Keratinocyte (primary cell): ENCODE results near the gene COX7C. TPM values are rescaled to one million over a fixed set of nuclear protein-coding genes. Genes with fewer than 3 reads are reported as not detected.
"Not testable (repeated sequence)": the region's sequence is repeated elsewhere in the genome, so short reads cannot be mapped to it uniquely, and the experiment has no call there.

ENCODE experiments used
- DNase-seq: peaks from one replicate; pipeline ENCODE4 v3.0.0-alpha.2; 2011; ENCODE audit warnings: low read depth, missing footprints, low spot score
- FAIRE-seq: peaks from 2 replicates; lab custom pipeline; 2011; peaks lifted over from hg19 to GRCh38; lab: Jason Lieb, UNC
- H2AFZ ChIP-seq: 2 replicates; pipeline ENCODE4 v1.6.0; 2012; ENCODE audit warnings: low read length, control low read depth, inconsistent platforms; ENCODE audit not compliant: control insufficient read depth
- H3K27ac ChIP-seq: 2 replicates; pipeline ENCODE4 v1.5.1; 2011; ENCODE audit warnings: low read length; ENCODE audit not compliant: control insufficient read depth, insufficient read depth
- H3K27me3 ChIP-seq: 3 replicates; pipeline ENCODE4 v1.6.0; 2011; ENCODE audit warnings: low read length; ENCODE audit not compliant: control insufficient read depth, insufficient read depth; ENCODE audit errors: extremely low read depth
- H3K36me3 ChIP-seq, 2 experiments: 2 replicates in 1 of 2; 3 replicates in 1 of 2; pipeline ENCODE4 v1.5.1; 2011; ENCODE audit warnings: low read length in 2 of 2, mild to moderate bottlenecking in 1 of 2; ENCODE audit not compliant: control insufficient read depth in 2 of 2, insufficient read depth in 2 of 2; ENCODE audit errors: extremely low read depth in 1 of 2
- H3K4me1 ChIP-seq: 3 replicates; pipeline ENCODE4 v1.5.1; 2011; ENCODE audit warnings: low read length; ENCODE audit not compliant: control insufficient read depth, insufficient read depth; ENCODE audit errors: extremely low read depth
- H3K4me2 ChIP-seq: 3 replicates; pipeline ENCODE4 v1.6.0; 2011; ENCODE audit warnings: low read depth, low read length; ENCODE audit not compliant: control insufficient read depth, insufficient read depth; ENCODE audit errors: extremely low read depth
- H3K4me3 ChIP-seq, 3 experiments: fragments of 200-600 bp in 1 of 3; sonication (generic) in 1 of 3; 2 replicates in 2 of 3; 3 replicates in 1 of 3; pipeline ENCODE4 v1.5.1; 2011 to 2016; ENCODE audit warnings: low read length in 3 of 3, mild to moderate bottlenecking in 3 of 3, control low read depth in 2 of 3, inconsistent platforms in 1 of 3, low read depth in 1 of 3, mixed read lengths in 1 of 3, mixed run types in 1 of 3, moderate library complexity in 1 of 3; ENCODE audit not compliant: control insufficient read depth in 2 of 3, insufficient read depth in 2 of 3; ENCODE audit errors: extremely low read depth in 1 of 3
- H3K79me2 ChIP-seq: 2 replicates; pipeline ENCODE4 v1.6.0; 2012; ENCODE audit warnings: low read length; ENCODE audit not compliant: control insufficient read depth, insufficient read depth
- H3K9ac ChIP-seq: 3 replicates; pipeline ENCODE4 v1.6.0; 2011; ENCODE audit warnings: low read length; ENCODE audit not compliant: control insufficient read depth, insufficient read depth; ENCODE audit errors: extremely low read depth
- H3K9me1 ChIP-seq: 3 replicates; pipeline ENCODE4 v1.6.0; 2011; ENCODE audit warnings: low read length; ENCODE audit not compliant: control insufficient read depth, insufficient read depth; ENCODE audit errors: extremely low read depth
- H3K9me3 ChIP-seq: 2 replicates; pipeline ENCODE4 v1.5.1; 2012; ENCODE audit warnings: low read depth, low read length; ENCODE audit not compliant: control insufficient read depth
- H4K20me1 ChIP-seq: 3 replicates; pipeline ENCODE4 v1.6.0; 2011; ENCODE audit warnings: low read length; ENCODE audit not compliant: control insufficient read depth, insufficient read depth; ENCODE audit errors: extremely low read depth
- CTCF ChIP-seq, 3 experiments: IDR thresholded peaks in 1 of 3; conservative IDR thresholded peaks in 1 of 3; optimal IDR thresholded peaks in 1 of 3; 2 replicates in 2 of 3; 3 replicates in 1 of 3; pipeline versions ENCODE3 to v1.5.1; 2011; ENCODE audit warnings: low read length in 3 of 3, mild to moderate bottlenecking in 3 of 3, moderate library complexity in 2 of 3, control low read depth in 1 of 3, inconsistent platforms in 1 of 3; ENCODE audit not compliant: insufficient read depth in 2 of 3; ENCODE audit errors: extremely low read depth in 1 of 3
- EZH2 ChIP-seq: IDR thresholded peaks from one replicate; pipeline ENCODE4 v1.6.1; 2012; ENCODE audit warnings: inconsistent platforms, mild to moderate bottlenecking, low read length, moderate library complexity
- dilution Hi-C: fragments of 300-500 bp; cut with MboI; formaldehyde crosslinking; loops from one replicate; pipeline ENCODE4 v1.7.0; 2020; ENCODE audit warnings: low sequenced_read_pairs; ENCODE audit not compliant: extremely low pct_ligation_motif_present
- polyA plus RNA-seq, 5 experiments: library from polyadenylated mRNA; depleted of rRNA in 3 of 5; stranded (reverse) in 3 of 5; stranded (forward) in 1 of 5; unstranded in 1 of 5; fragments of >200 nt; gene quantifications; 1 replicate in 1 of 5; 2 replicates in 3 of 5; 3 replicates in 1 of 5; pipeline versions ENCODE4 v1.2.1 to v1.2.3, GENCODE V29; 2011 to 2012; ENCODE audit warnings: missing spikeins in 2 of 5, low read depth in 1 of 5, low replicate concordance in 1 of 5

Gene COX7C
- polyA plus RNA-seq, 1 donor (not counting 4 experiments of a cell fraction or from before 2014, with no cell fraction given): 764 TPM

DNA sequence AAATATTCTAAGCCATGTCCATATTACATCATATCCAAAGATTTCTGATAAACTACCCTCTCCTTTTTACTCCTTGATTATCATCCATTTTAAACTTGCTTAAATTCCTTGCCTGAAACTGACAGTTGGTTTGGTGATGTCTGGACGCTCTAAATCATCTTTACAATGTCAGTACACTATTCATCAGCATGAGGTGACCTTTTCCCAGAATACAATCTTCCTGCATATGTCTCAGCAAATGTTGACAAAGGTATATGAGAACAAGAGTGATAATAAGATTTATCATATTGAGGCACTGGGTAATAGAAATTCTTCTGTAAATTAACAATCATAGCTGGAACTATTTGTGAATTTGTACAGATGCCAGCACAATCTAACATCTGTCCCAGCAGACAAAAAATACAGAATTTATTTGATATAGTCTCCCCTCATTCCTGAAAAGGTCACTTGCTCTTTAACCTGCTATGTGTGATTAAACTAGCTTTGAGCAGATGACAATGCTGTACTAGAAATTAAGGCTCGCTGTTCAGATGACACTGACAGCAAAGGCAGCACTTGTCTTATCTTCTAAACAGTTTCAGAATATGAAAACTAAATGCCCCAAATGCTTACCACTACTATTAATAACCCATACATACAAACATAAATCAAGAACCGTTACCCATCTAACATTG is 32.2 kb downstream of the COX7C start:
- dilution Hi-C loops: no loop called here
- FAIRE-seq: no peak

GRCh38 chr5:86660771-86661170 is 43.0 kb downstream of the COX7C start:
- H3K4me2 ChIP-seq, H3K36me3 ChIP-seq, H3K9me1 ChIP-seq, H3K79me2 ChIP-seq, H2AFZ ChIP-seq, H3K9ac ChIP-seq, H3K4me1 ChIP-seq, H3K9me3 ChIP-seq, H4K20me1 ChIP-seq, FAIRE-seq, H3K4me3 ChIP-seq, dilution Hi-C loops, DNase-seq, H3K27ac ChIP-seq, H3K27me3 ChIP-seq: not testable (repeated sequence)

More for the DNA sequence above, 32.2 kb downstream of the COX7C start:
- H4K20me1 ChIP-seq: no peaks in the 10 kb centered on the region
- DNase-seq: no peak
- H3K36me3 ChIP-seq: no peaks in the 10 kb centered on the region
- H3K4me2 ChIP-seq: no peak overlapping the region
- H2AFZ ChIP-seq: no peak overlapping the region
- TF ChIP-seq CTCF (optimal IDR thresholded peaks at IDR 0.05 in 1 of 3, IDR thresholded peaks at IDR 0.05 in 1 of 3, conservative IDR thresholded peaks at IDR 0.05 in 1 of 3; ENCODE audit: extremely low read depth in 1 of 3, insufficient read depth in 2 of 3, low read length in 3 of 3): no peak
- TF ChIP-seq EZH2: no peak
- H3K9me1 ChIP-seq: no peaks in the 10 kb centered on the region
- H3K79me2 ChIP-seq: no peaks in the 10 kb centered on the region
- H3K9me3 ChIP-seq: no peaks in the 10 kb centered on the region
- H3K4me3 ChIP-seq: no peak overlapping the region
- H3K4me1 ChIP-seq: no peaks in the 10 kb centered on the region
- H3K27ac ChIP-seq: no peak overlapping the region
- H3K9ac ChIP-seq: no peak overlapping the region
- H3K27me3 ChIP-seq: no peaks in the 10 kb centered on the region

- DNase-seq (no peak), FAIRE-seq (no peak)
- Histone ChIP-seq H3K36me3 (no peaks in the 10 kb centered on the region), H2AFZ (no peak overlapping the region), H3K9ac (no peak overlapping the region), H4K20me1 (no peaks in the 10 kb centered on the region), H3K27ac (no peak overlapping the region), H3K4me2 (no peak overlapping the region), H3K4me1 (no peaks in the 10 kb centered on the region), H3K79me2 (no peaks in the 10 kb centered on the region), H3K9me1 (no peaks in the 10 kb centered on the region), H3K4me3 (no peak overlapping the region), H3K9me3 (no peaks in the 10 kb centered on the region), H3K27me3 (no peaks in the 10 kb centered on the region)
- TF ChIP-seq EZH2: no peak
- TF ChIP-seq CTCF (optimal IDR thresholded peaks at IDR 0.05 in 1 of 3, IDR thresholded peaks at IDR 0.05 in 1 of 3, conservative IDR thresholded peaks at IDR 0.05 in 1 of 3; ENCODE audit: extremely low read depth in 1 of 3, insufficient read depth in 2 of 3, low read length in 3 of 3): no peak
- dilution Hi-C loops: no loop called here
Observed at GRCh38 chr5:86664173-86664572, 46.4 kb downstream of the COX7C start.
